ENCODE data around the gene OPCML.

The OPCML gene

GRCh38 chr11:133361689-133361994 lies 170.7 kb downstream of the OPCML start:
- no peak for DNase-seq (ENCODE audit: low read depth in 2 of 2)

- DNase-seq (ENCODE audit: low read depth in 2 of 2) = no peak
These were observed 171.2 kb downstream of the OPCML start for GRCh38 chr11:133360860-133361688.

- DNase-seq (ENCODE audit: low read depth in 2 of 2) = no peak
These were observed 177.2 kb downstream of the OPCML start for GRCh38 chr11:133355095-133355494.

- no peak for DNase-seq (ENCODE audit: low read depth in 2 of 2)
These were observed 178.2 kb downstream of the OPCML start for GRCh38 chr11:133354069-133354468.

GRCh38 chr11:133350045-133350444 lies 182.3 kb downstream of the OPCML start:
- DNase-seq (ENCODE audit: low read depth in 2 of 2) = no peak

- DNase-seq (ENCODE audit: low read depth in 2 of 2) = no peak
These were observed 184.3 kb downstream of the OPCML start for GRCh38 chr11:133347988-133348387.

GRCh38 chr11:133346137-133346536 lies 186.2 kb downstream of the OPCML start:
- no peak for DNase-seq (ENCODE audit: low read depth in 2 of 2)

GRCh38 chr11:133343951-133344350 lies 188.3 kb downstream of the OPCML start:
- no peak for DNase-seq (ENCODE audit: low read depth in 2 of 2)

- DNase-seq (ENCODE audit: low read depth in 2 of 2) = no peak
These were observed 192.7 kb downstream of the OPCML start for GRCh38 chr11:133339495-133340140.

GRCh38 chr11:133338588-133338987 lies 193.7 kb downstream of the OPCML start:
- DNase-seq (ENCODE audit: low read depth in 2 of 2) = no peak

GRCh38 chr11:133337951-133338418 lies 194.3 kb downstream of the OPCML start:
- no peak for DNase-seq (ENCODE audit: low read depth in 2 of 2)

- no peak for DNase-seq (ENCODE audit: low read depth in 2 of 2)
These were observed 195.1 kb downstream of the OPCML start for GRCh38 chr11:133337193-133337592.

- DNase-seq (ENCODE audit: low read depth in 2 of 2) = no peak
These were observed 201.3 kb downstream of the OPCML start for GRCh38 chr11:133331031-133331430.

GRCh38 chr11:133326849-133327248 lies 205.5 kb downstream of the OPCML start:
- no peak for DNase-seq (ENCODE audit: low read depth in 2 of 2)

- DNase-seq (ENCODE audit: low read depth in 2 of 2) = no peak
These were observed 206.0 kb downstream of the OPCML start for GRCh38 chr11:133326332-133326731.

- no peak for DNase-seq (ENCODE audit: low read depth in 2 of 2)
These were observed 206.6 kb downstream of the OPCML start for GRCh38 chr11:133325711-133326110.

GRCh38 chr11:133323354-133323753 lies 208.9 kb downstream of the OPCML start:
- no peak for DNase-seq (ENCODE audit: low read depth in 2 of 2)

- no peak for DNase-seq (ENCODE audit: low read depth in 2 of 2)
These were observed 214.1 kb downstream of the OPCML start for GRCh38 chr11:133318221-133318620.

GRCh38 chr11:133311230-133311629 lies 221.1 kb downstream of the OPCML start:
- no peak for DNase-seq (ENCODE audit: low read depth in 2 of 2)

GRCh38 chr11:133306019-133306418 lies 226.3 kb downstream of the OPCML start:
- DNase-seq (ENCODE audit: low read depth in 2 of 2) = no peak

GRCh38 chr11:133305208-133305956 lies 226.9 kb downstream of the OPCML start:
- DNase-seq (ENCODE audit: low read depth in 2 of 2) = no peak

- no peak for DNase-seq (ENCODE audit: low read depth in 2 of 2)
These were observed 229.0 kb downstream of the OPCML start for GRCh38 chr11:133303262-133303661.

GRCh38 chr11:133302056-133302455 lies 230.2 kb downstream of the OPCML start:
- DNase-seq (ENCODE audit: low read depth in 2 of 2) = no peak
